B cell (primary cell): ENCODE data around the gene SH3BP2. TPM values are rescaled to one million over a fixed set of nuclear protein-coding genes. Genes with fewer than 3 reads are reported as not detected.

ENCODE experiments used
- ATAC-seq: fragments of 200-7000 bp; cut with Tn5 transposase; one replicate; pipeline ENCODE4 v1.10.0; 2021; ENCODE audit warnings: low read depth, mild to moderate bottlenecking, moderate number of reproducible peaks, moderate library complexity
- CTCF ChIA-PET: fragments of 350-600 bp; sonication (Branson Sonifier 250); formaldehyde crosslinking; loops from one replicate; lab custom pipeline; 2021; ENCODE audit warnings: antibody characterized with exemption, inconsistent platforms; lab: Charles Lee
- POLR2A ChIA-PET: fragments of 350-600 bp; sonication (Branson Sonifier 250); formaldehyde crosslinking; loops from one replicate; lab custom pipeline; 2021; ENCODE audit warnings: antibody characterized with exemption; lab: Charles Lee
- DNase-seq: peaks from one replicate; pipeline ENCODE4 v3.0.0; 2013
- H2AFZ ChIP-seq: 2 replicates; pipeline ENCODE4 v1.6.1; 2012; ENCODE audit warnings: mild to moderate bottlenecking, low read depth, low read length; ENCODE audit not compliant: insufficient read depth, poor library complexity, severe bottlenecking
- H3K27ac ChIP-seq, 2 donors: 1 replicate in 1 of 2; 2 replicates in 1 of 2; pipeline ENCODE4 v1.5.1; 2012 to 2013; ENCODE audit warnings: low read length in 2 of 2, mild to moderate bottlenecking in 2 of 2, moderate library complexity in 1 of 2
- H3K27me3 ChIP-seq, 4 experiments: fragments of 200-600 bp in 1 of 4; sonication (generic) in 1 of 4; replicated peaks in 1 of 4; 1 replicate in 2 of 4; 2 replicates in 2 of 4; pipeline versions ENCODE4 v1.6.1 to v1.7.0; 2013 to 2016; ENCODE audit warnings: low read length in 3 of 4, mild to moderate bottlenecking in 2 of 4, mixed read lengths in 1 of 4, moderate library complexity in 1 of 4; ENCODE audit not compliant: insufficient read depth in 4 of 4, control insufficient read depth in 3 of 4; ENCODE audit errors: control extremely low read depth in 1 of 4
- H3K36me3 ChIP-seq, 2 experiments: replicated peaks in 1 of 2; 1 replicate in 1 of 2; 2 replicates in 1 of 2; pipeline versions ENCODE4 v1.6.1 to v1.7.1; 2013; ENCODE audit warnings: low read length in 1 of 2; ENCODE audit not compliant: insufficient read depth in 2 of 2, control insufficient read depth in 1 of 2; ENCODE audit errors: control extremely low read depth in 1 of 2, extremely low read depth in 1 of 2
- H3K4me1 ChIP-seq, 2 donors: fragments of 200-600 bp in 1 of 2; sonication (generic) in 1 of 2; 1 replicate in 1 of 2; 2 replicates in 1 of 2; pipeline versions ENCODE4 v1.5.1 to v1.6.1; 2013 to 2017; ENCODE audit warnings: low read length in 2 of 2; ENCODE audit not compliant: control insufficient read depth in 2 of 2, insufficient read depth in 2 of 2
- H3K4me2 ChIP-seq: replicated peaks from 2 replicates; pipeline ENCODE3; 2012; ENCODE audit warnings: mild to moderate bottlenecking, low read depth, low read length; ENCODE audit not compliant: poor library complexity, severe bottlenecking
- H3K4me3 ChIP-seq, 5 experiments: fragments of 200-600 bp in 1 of 5; sonication (generic) in 1 of 5; 1 replicate in 3 of 5; 2 replicates in 2 of 5; pipeline versions ENCODE4 v1.5.1 to v1.7.0; 2011 to 2016; ENCODE audit warnings: low read length in 4 of 5, mild to moderate bottlenecking in 4 of 5, low read depth in 2 of 5, control low read depth in 1 of 5, moderate library complexity in 1 of 5; ENCODE audit not compliant: insufficient read depth in 1 of 5; ENCODE audit errors: control extremely low read depth in 1 of 5, extremely low read depth in 1 of 5
- H3K79me2 ChIP-seq: fragments of 200-600 bp; sonication (generic); one replicate; pipeline ENCODE4 v1.6.0; 2016; ENCODE audit warnings: low read length; ENCODE audit not compliant: control insufficient read depth, insufficient read depth
- H3K9ac ChIP-seq: fragments of 200-600 bp; sonication (generic); 2 replicates; pipeline ENCODE4 v1.6.1; 2017; ENCODE audit warnings: mild to moderate bottlenecking, low read length, moderate library complexity
- H3K9me3 ChIP-seq, 3 donors: one replicate each; pipeline versions ENCODE4 v1.6.1 to v1.7.1; 2013; ENCODE audit warnings: low read length in 2 of 3; ENCODE audit not compliant: control insufficient read depth in 2 of 3, insufficient read depth in 1 of 3; ENCODE audit errors: control extremely low read depth in 1 of 3
- H4K20me1 ChIP-seq: 2 replicates; pipeline ENCODE4 v1.6.0; 2012; ENCODE audit warnings: mild to moderate bottlenecking, low read length; ENCODE audit not compliant: insufficient read depth, control insufficient read depth, poor library complexity, severe bottlenecking
- H3K27ac Mint-ChIP-seq: one replicate; pipeline ENCODE4 v1.8.0; 2021; ENCODE audit warnings: mixed read lengths
- H3K27me3 Mint-ChIP-seq: one replicate; pipeline ENCODE4 v1.8.0; 2021; ENCODE audit warnings: mixed read lengths
- H3K4me1 Mint-ChIP-seq: one replicate; pipeline ENCODE4 v1.8.0; 2021; ENCODE audit warnings: mixed read lengths
- H3K4me3 Mint-ChIP-seq: one replicate; pipeline ENCODE4 v1.8.0; 2021; ENCODE audit warnings: mixed read lengths
- H3K9me3 Mint-ChIP-seq: one replicate; pipeline ENCODE4 v1.8.0; 2022; ENCODE audit warnings: mixed read lengths; ENCODE audit not compliant: insufficient read depth
- CTCF ChIP-seq: fragments of 200-600 bp; IDR thresholded peaks from one replicate; pipeline ENCODE4 v1.8.0; 2022; ENCODE audit warnings: antibody characterized with exemption, mild to moderate bottlenecking
- EZH2 ChIP-seq: IDR thresholded peaks from 2 replicates; pipeline ENCODE4 v1.6.1; 2012; ENCODE audit warnings: borderline replicate concordance, low read depth, mild to moderate bottlenecking, moderate library complexity, low read length; ENCODE audit not compliant: insufficient read depth, poor library complexity, severe bottlenecking
- WGBS: methylation state at CpG from one replicate; pipeline ENCODE4 v1.1.5; 2013; ENCODE audit warnings: missing lambda C conversion rate; ENCODE audit not compliant: insufficient coverage; 5-methylcytosine and 5-hydroxymethylcytosine counted together
- intact Hi-C: fragments of 100-400 bp; cut with micrococcal nuclease; formaldehyde crosslinking; loops from one replicate; pipeline ENCODE4 v1.10.0; 2022
- polyA plus RNA-seq: library from polyadenylated mRNA; depleted of rRNA; stranded (reverse); fragments of >200 nt; gene quantifications from 2 replicates; pipeline ENCODE4 v1.2.3, GENCODE V29; 2012
- total RNA-seq, 2 donors: library from RNA; stranded (reverse); fragments of 120-200 nt in 1 of 2; gene quantifications; 1 replicate in 1 of 2; 2 replicates in 1 of 2; pipeline versions ENCODE4 v1.2.3 to v1.2.4, GENCODE V29; 2013 to 2022

The SH3BP2 gene
- total and polyA plus RNA-seq, 2 donors (not counting 1 experiment from before 2014, with no cell fraction given), result 30.8 to 219 TPM

GRCh38 chr4:2850966-2851798 lies 58.3 kb downstream of the SH3BP2 start:
- peak overlapping the region; percentile 44 for H3K9ac ChIP-seq
- H3K36me3 ChIP-seq, result peaks cover 4 to 19% of the 10 kb centered on the region in 2 experiments
- peak overlapping the region; percentile 76 for H3K4me3 Mint-ChIP-seq
- peaks cover 30% of the 10 kb centered on the region for H4K20me1 ChIP-seq
- H3K4me3 ChIP-seq, result peak overlapping the region in 2 of 5 experiments; percentile 28 to 32
- no peaks in the 10 kb centered on the region for H3K27me3 ChIP-seq
- peaks cover 0 to 4% (median 0%) of the 10 kb centered on the region in 3 donors for H3K9me3 ChIP-seq
- ATAC-seq (peak; percentile 8), DNase-seq (peak; percentile 61)
- no peaks in the 10 kb centered on the region for H3K27me3 Mint-ChIP-seq
- no peak for TF ChIP-seq CTCF
- no peak for TF ChIP-seq EZH2
- intact Hi-C loops, result loop anchor here (1.0 to 5.0 kb wide), 3 partner anchors 8 to 111 kb away; partner anchors contain the start of genes ADD1, GRK4 and NOP14
- CTCF ChIA-PET, result interaction anchor here (0.5 to 2.0 kb wide), 7 partner anchors 16 to 87 kb away, joined by 3 to 9 read pairs (median 4); no protein-coding TSS in a partner anchor
- WGBS, result no CpG with 5 or more reads among the region's 2 CpGs
- peaks cover 88 to 90% of the 10 kb centered on the region in 2 donors for H3K4me1 ChIP-seq
- H3K4me1 Mint-ChIP-seq, result peaks cover 81% of the 10 kb centered on the region
- peaks cover 82% of the 10 kb centered on the region for H3K79me2 ChIP-seq
- no peaks in the 10 kb centered on the region for H3K9me3 Mint-ChIP-seq
- no peak overlapping the region for H2AFZ ChIP-seq
- peak overlapping the region; percentile 79 for H3K27ac Mint-ChIP-seq
- H3K4me2 ChIP-seq, result peak overlapping the region; percentile 53
- POLR2A ChIA-PET, result interaction anchor here (0.6 to 2.5 kb wide), 8 partner anchors 10 to 73 kb away, joined by 3 to 18 read pairs (median 4); no protein-coding TSS in a partner anchor
- peak overlapping the region; percentile 72 to 81 for H3K27ac ChIP-seq
